HL-60/S4 treated with phorbol 12-myristate 13-acetate at 8.2 ng/mL for 4 days and 3 days (cell line): Measurements from ENCODE around the gene SPRED3.

Source experiments
- in situ Hi-C: fragments of 300-500 bp; cut with MboI; formaldehyde crosslinking; loops from 2 replicates; pipeline ENCODE4 v1.15.0; 2022; ENCODE audit warnings: low sequenced_read_pairs

SPRED3 gene

DNA sequence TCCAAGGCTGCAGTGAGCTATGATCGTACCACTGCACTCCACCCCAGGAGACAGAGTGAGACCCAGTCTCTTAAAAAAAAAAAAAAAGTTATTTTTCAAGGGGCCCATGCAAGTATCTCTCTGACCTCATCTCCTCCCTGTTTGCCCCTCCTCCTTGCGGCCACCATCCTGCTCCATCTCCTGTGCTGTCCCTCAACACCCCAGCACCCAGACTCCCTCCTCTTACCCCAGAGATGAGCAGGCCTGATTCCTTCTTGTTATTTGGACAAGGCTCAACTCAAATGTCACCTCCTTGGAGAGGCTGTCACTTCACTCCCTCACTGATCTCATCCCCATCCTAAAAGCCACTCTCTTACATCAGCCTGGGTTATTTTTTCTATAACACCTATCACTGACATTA lies 49.4 kb downstream of the SPRED3 start:
- in situ Hi-C loops = no loop called here

DNA sequence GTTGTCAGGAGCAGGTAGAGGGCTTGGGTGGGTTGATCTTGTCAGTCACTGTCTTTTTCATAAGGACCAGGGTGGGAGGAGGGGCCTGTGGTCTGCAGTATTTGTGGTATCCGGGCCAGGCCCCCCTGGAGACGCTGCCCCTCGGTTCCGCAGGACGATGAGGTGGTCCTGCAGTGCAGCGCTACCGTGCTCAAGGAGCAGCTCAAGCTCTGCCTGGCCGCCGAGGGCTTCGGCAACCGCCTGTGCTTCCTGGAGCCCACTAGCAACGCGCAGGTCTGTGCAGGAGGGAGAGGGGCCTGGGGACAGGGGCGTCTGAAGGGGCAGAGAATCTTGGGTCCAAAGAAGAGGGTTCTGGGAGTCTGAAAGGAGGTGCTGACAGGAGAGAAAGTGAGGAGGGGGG lies 52.1 kb downstream of the SPRED3 start:
- in situ Hi-C loops = no loop called here

DNA sequence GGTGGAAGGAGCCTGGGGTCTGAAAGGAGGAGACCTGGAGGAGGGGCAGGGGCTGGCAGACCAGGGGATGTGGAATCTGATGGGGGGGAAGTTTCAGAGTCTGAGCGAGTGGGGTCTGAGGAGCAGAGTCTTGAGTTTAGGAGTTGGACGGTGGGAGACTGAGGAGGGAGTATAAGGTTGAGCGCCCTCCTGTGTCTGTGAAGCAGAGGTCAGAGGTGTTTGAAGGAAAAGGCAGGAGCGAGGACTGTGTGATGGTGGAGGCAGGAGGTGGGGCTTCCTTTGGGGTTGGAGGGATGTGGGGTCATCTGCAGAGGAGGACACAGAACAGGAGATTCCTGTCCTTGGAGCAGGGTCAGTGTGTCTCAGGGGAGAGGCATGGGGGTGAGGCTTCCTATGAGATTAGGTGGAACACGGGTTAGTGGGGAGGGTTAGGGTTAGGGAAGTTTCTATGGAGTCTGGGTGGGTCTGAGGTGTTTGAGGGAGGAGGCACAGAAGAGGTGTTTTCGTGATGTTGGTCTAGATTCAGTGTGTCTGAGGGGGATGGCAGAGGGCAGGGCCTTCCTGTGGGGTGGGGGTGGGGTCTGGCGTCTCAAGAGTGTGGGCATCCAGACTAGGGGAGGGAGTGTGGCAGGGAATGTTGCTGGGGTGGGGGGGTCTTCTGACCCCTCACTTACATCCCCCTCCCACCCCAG lies 53.3 kb downstream of the SPRED3 start:
- in situ Hi-C loops = no loop called here

DNA sequence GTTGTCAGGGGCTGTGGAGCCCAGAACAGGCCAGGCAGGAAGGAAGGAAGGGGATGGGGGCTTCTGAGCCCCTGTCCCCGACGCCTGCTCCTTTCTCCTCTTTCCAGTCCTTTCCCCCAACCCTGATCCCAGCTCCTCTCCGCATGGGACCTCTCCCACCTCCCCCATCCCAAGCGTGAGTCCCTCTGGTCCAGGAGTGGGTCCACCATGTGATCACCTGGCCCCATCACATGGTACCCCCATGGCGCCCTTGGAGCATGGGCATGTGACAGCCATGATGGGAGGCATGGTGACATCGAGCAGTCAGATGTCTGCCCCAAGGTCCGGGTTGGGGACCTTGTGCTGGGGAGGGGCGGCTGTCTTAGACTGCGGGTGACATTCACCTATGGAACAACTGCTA lies 54.2 kb downstream of the SPRED3 start:
- in situ Hi-C loops = no loop called here

DNA sequence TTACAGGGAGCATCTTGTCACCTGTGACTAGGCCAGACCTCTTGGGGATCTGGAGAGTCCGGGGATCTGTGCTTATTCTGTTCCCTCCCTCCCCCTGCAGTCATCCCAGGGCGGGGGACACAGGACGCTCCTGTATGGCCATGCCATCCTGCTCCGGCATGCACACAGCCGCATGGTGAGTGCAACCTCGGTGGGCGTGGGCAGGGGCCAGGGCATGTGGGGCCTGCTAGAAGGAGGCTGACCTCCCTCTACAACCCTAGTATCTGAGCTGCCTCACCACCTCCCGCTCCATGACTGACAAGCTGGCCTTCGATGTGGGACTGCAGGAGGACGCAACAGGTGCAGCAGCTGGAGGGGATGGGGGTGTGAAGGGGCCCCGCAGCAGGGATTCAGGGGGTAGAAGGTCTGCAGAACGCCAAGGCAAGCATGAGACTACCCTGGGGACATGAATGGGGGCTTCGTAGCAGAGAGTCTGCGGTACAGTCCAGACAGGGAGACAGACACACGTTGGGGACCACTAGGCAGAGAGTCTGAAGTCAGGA lies 55.0 kb downstream of the SPRED3 start:
- in situ Hi-C loops = no loop called here

DNA sequence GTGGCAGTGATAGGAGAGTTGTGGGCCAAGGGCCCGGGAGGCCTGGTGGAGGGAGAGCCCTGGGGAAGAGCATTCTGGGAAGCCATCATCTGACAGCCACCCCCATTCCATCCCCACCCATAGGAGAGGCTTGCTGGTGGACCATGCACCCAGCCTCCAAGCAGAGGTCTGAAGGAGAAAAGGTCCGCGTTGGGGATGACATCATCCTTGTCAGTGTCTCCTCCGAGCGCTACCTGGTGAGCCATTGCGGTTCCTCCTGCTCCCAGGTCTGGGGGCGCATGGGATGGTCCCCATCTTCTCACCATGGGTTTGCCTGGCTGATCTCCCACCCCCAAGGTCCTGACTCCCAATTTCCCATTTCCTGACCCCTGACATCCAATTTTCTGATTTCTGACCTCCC lies 55.5 kb downstream of the SPRED3 start:
- in situ Hi-C loops = no loop called here

DNA sequence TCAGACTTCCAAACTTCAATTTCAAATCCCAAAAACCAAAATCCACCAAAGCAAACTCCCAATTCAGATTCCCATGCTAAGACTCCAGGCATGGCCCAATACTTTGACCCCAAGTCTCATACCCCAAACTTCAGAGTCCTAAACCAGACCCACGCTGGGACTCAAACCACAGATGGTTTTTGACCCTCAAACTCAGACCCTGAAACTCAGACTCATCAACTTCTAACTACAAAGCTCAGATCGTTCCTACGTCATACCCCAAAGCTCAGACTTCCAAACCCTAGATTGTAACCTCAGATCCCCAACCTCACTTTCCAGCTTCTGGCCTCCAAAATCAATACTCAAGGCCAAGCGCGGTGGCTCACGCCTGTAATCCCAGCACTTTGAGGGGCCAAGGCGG lies 56.9 kb downstream of the SPRED3 start:
- in situ Hi-C loops = no loop called here

DNA sequence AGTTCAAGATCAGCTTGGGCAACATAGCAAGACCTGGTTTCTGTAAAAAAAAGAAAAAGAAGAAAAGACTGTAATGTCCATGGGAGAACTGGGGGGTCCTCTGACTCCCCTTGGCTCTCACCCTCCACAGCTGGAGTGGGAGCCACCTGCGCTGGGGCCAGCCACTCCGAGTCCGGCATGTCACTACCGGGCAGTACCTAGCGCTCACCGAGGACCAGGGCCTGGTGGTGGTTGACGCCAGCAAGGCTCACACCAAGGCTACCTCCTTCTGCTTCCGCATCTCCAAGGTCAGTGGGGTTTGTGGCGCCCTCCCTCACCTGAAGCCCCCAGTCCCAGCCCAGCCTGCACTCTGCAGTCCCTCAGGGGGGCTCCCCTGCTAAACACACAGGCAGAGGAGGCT lies 59.7 kb downstream of the SPRED3 start:
- in situ Hi-C loops = no loop called here
